HL-60 (cell line): ENCODE data around the gene OGFOD3.

Source experiments
- DNase-seq, 2 experiments: peaks; one replicate each; pipeline ENCODE4 v3.0.0-alpha.2; 2010 to 2020; ENCODE audit warnings: low read depth in 1 of 2, low spot score in 1 of 2
- H3K27ac ChIP-seq: fragments of 250-450 bp; sonication (Bioruptor Pico); replicated peaks from 2 replicates; pipeline ENCODE4 v1.5.1; 2020; ENCODE audit warnings: mild to moderate bottlenecking, moderate library complexity
- H3K27me3 ChIP-seq: fragments of 250-450 bp; sonication (Bioruptor Pico); 2 replicates; pipeline ENCODE4 v1.5.1; 2021; ENCODE audit warnings: mild to moderate bottlenecking, moderate library complexity; ENCODE audit not compliant: insufficient read depth, poor library complexity, severe bottlenecking
- H3K4me3 ChIP-seq: replicated peaks from 2 replicates; pipeline ENCODE4 v1.5.1; 2011; ENCODE audit warnings: mild to moderate bottlenecking, control low read depth, low read length; ENCODE audit not compliant: insufficient read depth
- GABPA ChIP-seq: IDR thresholded peaks from 2 replicates; pipeline ENCODE4 v1.6.1; 2012; ENCODE audit warnings: low read depth
- POLR2AphosphoS5 ChIP-seq: IDR thresholded peaks from 2 replicates; pipeline ENCODE4 v1.6.1; 2012; ENCODE audit warnings: low read depth
- SPI1 ChIP-seq: IDR thresholded peaks from 2 replicates; pipeline ENCODE4 v1.6.1; 2012; ENCODE audit warnings: low read depth, mild to moderate bottlenecking, borderline replicate concordance
- TF ChIP-seq, protein P1 (sequence below): IDR thresholded peaks from 2 replicates; pipeline ENCODE4 v1.6.1; 2012; ENCODE audit warnings: low read depth; ENCODE audit not compliant: insufficient replicate concordance
- TF ChIP-seq, protein P2 (sequence below): IDR thresholded peaks from one replicate; pipeline ENCODE4 v1.5.1; 2011; ENCODE audit warnings: low read length, control low read depth, inconsistent platforms; ENCODE audit not compliant: insufficient read depth

OGFOD3 gene

DNA sequence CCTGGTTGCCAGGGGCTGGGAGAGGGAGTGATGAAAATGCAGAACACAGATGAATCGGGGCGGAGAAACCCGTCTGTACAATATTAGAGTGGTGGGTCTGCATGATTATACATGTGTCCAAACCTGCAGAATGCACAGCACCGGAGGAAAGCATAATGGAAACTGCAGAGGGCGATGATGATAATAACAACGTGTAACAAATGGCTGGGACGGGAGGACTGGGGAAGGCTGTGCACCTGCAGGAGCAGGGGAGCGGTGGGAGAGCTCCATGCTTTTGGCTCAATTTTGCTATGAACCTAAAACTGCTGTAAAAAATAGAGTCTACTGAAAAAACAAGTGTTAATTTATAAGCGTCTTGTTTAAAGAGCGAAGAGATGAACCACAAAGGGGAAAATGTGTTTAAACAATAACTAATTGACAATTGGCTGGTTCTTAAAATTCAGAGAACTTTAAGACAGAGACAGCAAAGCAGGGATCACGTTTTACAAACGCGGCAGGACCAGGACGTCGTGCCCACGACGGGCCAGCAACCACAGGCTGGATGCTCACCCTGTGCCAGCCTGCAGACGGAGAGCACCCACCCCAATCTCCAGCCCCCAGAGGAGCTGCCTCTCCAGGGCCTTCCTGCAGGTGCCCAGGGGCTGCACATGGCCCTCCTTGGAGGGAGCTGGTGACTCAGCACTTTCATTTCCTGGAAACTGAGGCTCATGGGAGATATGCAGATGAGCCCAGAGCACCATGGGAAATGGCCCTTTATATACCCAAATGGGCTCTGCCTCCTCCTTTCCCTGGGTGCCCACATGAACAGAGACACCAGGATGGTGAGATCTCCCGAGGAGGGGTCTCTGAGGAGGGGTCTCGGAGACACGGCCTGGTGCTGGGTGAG, 59.7 kb downstream of the OGFOD3 start, which contains the start of gene TEX19:
TEX19 (plus strand) TSS at position 783 of the 886 bp plus-strand sequence. CDS start 2,904 bp downstream, outside the sequence.
- TF ChIP-seq, protein P1, sequence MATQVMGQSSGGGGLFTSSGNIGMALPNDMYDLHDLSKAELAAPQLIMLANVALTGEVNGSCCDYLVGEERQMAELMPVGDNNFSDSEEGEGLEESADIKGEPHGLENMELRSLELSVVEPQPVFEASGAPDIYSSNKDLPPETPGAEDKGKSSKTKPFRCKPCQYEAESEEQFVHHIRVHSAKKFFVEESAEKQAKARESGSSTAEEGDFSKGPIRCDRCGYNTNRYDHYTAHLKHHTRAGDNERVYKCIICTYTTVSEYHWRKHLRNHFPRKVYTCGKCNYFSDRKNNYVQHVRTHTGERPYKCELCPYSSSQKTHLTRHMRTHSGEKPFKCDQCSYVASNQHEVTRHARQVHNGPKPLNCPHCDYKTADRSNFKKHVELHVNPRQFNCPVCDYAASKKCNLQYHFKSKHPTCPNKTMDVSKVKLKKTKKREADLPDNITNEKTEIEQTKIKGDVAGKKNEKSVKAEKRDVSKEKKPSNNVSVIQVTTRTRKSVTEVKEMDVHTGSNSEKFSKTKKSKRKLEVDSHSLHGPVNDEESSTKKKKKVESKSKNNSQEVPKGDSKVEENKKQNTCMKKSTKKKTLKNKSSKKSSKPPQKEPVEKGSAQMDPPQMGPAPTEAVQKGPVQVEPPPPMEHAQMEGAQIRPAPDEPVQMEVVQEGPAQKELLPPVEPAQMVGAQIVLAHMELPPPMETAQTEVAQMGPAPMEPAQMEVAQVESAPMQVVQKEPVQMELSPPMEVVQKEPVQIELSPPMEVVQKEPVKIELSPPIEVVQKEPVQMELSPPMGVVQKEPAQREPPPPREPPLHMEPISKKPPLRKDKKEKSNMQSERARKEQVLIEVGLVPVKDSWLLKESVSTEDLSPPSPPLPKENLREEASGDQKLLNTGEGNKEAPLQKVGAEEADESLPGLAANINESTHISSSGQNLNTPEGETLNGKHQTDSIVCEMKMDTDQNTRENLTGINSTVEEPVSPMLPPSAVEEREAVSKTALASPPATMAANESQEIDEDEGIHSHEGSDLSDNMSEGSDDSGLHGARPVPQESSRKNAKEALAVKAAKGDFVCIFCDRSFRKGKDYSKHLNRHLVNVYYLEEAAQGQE, result no peak
- no peak for TF ChIP-seq POLR2AphosphoS5
- no peak for TF ChIP-seq GABPA
- TF ChIP-seq SPI1, result no peak
- TF ChIP-seq, protein P2, sequence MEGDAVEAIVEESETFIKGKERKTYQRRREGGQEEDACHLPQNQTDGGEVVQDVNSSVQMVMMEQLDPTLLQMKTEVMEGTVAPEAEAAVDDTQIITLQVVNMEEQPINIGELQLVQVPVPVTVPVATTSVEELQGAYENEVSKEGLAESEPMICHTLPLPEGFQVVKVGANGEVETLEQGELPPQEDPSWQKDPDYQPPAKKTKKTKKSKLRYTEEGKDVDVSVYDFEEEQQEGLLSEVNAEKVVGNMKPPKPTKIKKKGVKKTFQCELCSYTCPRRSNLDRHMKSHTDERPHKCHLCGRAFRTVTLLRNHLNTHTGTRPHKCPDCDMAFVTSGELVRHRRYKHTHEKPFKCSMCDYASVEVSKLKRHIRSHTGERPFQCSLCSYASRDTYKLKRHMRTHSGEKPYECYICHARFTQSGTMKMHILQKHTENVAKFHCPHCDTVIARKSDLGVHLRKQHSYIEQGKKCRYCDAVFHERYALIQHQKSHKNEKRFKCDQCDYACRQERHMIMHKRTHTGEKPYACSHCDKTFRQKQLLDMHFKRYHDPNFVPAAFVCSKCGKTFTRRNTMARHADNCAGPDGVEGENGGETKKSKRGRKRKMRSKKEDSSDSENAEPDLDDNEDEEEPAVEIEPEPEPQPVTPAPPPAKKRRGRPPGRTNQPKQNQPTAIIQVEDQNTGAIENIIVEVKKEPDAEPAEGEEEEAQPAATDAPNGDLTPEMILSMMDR, result no peak
- H3K27me3 ChIP-seq, result no peaks in the 10 kb centered on the region
- H3K4me3 ChIP-seq, result no peak within 1 kb of the TSS
- no peak within 1 kb of the TSS; the same call in 1 of the 2 replicates for H3K27ac ChIP-seq
- DNase-seq, result no peak

DNA sequence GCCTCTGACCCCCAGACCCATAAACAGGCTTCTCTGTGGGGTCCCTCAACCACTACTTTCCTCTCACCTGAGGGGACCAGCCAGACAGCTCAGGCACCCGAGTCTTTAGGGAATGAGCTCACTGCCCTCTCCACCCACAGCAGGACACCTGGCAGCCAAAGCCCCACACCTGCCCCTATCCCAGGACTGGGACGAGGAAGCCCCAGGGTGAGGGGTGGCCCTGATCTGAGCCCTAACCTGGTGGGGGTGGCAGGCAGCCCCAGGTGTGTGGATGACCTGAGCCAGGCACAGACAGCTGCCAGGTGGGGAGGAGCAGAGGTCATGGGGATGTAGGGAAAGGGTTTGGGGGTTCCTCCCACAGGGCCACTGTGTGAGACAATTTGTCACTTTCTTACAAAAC, 61.0 kb downstream of the OGFOD3 start:
- H3K27me3 ChIP-seq, result no peaks in the 10 kb centered on the region
- no peak overlapping the region for H3K27ac ChIP-seq
- H3K4me3 ChIP-seq, result no peak overlapping the region
- TF ChIP-seq GABPA, result no peak
- TF ChIP-seq, protein P2, result no peak
- no peak for TF ChIP-seq SPI1
- no peak for TF ChIP-seq POLR2AphosphoS5
- TF ChIP-seq, protein P1, result no peak
- DNase-seq, result no peak

DNA sequence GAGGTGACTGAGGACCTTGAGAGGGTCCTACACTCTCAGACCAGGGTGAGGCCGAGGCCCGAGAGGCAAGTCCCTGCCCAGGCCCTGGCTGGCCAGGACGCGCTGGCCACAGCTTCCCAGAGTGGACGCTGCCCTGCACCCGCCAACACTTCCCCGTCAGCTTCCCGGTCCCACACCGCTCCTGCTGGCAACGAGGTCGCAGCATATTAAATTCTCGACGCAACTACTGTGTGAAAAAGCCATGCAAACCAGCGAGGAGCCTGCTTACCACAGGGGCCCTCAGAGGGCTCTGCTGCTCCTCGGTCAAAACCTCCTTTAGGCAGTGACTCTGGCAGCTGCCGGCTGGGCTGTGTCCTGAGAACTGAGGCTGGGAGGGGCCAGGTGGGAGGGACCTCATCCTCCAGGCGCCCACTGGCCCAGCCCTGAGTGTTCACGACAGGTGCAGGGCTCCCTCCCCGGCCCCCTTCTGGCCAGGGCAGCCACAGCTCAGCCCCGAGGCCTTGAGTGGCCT, 61.5 kb downstream of the OGFOD3 start:
- no peak overlapping the region for H3K27ac ChIP-seq
- no peak overlapping the region for H3K4me3 ChIP-seq
- H3K27me3 ChIP-seq, result no peaks in the 10 kb centered on the region
- DNase-seq, result no peak
- TF ChIP-seq, protein P1, result no peak
- TF ChIP-seq, protein P2, result no peak
- TF ChIP-seq SPI1 (no peak), GABPA (no peak), POLR2AphosphoS5 (no peak)
